SK-N-MC (cell line): ENCODE measurements around the gene HTR3B.

Experiments
- EZH2 ChIP-seq: fragments of 200-600 bp; sonication (generic); IDR thresholded peaks from one replicate; pipeline ENCODE4 v1.6.1; 2017; ENCODE audit warnings: antibody characterized with exemption
- POLR2AphosphoS5 ChIP-seq: IDR thresholded peaks from 2 replicates; pipeline ENCODE4 v1.6.1; 2012; ENCODE audit warnings: mild to moderate bottlenecking, low read depth, low read length, borderline replicate concordance

DNA sequence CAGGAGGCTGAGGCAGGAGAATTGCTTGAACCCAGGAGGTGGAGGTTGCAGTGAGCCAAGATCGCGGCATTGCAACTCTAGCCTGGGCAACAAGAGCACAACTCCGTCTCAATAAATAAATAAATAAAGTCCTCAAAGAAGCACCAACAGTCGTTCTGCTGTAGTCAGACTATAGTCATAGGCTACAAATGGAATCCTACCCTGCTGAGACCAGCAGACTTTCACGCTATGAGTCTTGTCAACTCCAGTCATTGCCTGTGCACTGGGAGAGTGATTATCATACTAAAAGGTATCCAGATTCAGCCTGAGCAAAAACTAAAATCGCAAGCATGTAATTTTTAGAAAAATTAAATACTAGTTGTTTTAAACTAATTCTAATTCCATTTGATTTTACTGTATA is 48.8 kb upstream of the HTR3B start:
- TF ChIP-seq POLR2AphosphoS5 (no peak), EZH2 (no peak)
